Kidney epithelial cell (primary cell): ENCODE data around the gene SMC4. TPM values are rescaled to one million over a fixed set of nuclear protein-coding genes. Genes with fewer than 3 reads are reported as not detected.

Experiments
- DNase-seq: peaks from one replicate; pipeline ENCODE4 v3.0.0-alpha.2; 2010; ENCODE audit warnings: low read depth
- H3K27me3 ChIP-seq: 2 replicates; pipeline ENCODE4 v1.6.0; 2011; ENCODE audit warnings: low read length; ENCODE audit not compliant: control insufficient read depth, insufficient read depth
- H3K36me3 ChIP-seq: 2 replicates; pipeline ENCODE4 v1.5.1; 2011; ENCODE audit warnings: low read length; ENCODE audit not compliant: control insufficient read depth, insufficient read depth
- H3K4me3 ChIP-seq: 2 replicates; pipeline ENCODE4 v1.5.1; 2011; ENCODE audit warnings: low read depth, mild to moderate bottlenecking, control low read depth, low read length
- total RNA-seq: library from RNA; depleted of rRNA; stranded (reverse); fragments of >200 nt; gene quantifications from 2 replicates; pipeline ENCODE4 v1.2.3, GENCODE V29; 2015
- TF ChIP-seq, protein P1 (sequence below): IDR thresholded peaks from 2 replicates; pipeline ENCODE4 v1.5.1; 2011; ENCODE audit warnings: mild to moderate bottlenecking, moderate library complexity, low read length, control low read depth, inconsistent platforms; ENCODE audit not compliant: insufficient read depth, poor library complexity, severe bottlenecking

Gene SMC4
- total RNA-seq, 1 donor from 2014 or later: 39.2 TPM

DNA sequence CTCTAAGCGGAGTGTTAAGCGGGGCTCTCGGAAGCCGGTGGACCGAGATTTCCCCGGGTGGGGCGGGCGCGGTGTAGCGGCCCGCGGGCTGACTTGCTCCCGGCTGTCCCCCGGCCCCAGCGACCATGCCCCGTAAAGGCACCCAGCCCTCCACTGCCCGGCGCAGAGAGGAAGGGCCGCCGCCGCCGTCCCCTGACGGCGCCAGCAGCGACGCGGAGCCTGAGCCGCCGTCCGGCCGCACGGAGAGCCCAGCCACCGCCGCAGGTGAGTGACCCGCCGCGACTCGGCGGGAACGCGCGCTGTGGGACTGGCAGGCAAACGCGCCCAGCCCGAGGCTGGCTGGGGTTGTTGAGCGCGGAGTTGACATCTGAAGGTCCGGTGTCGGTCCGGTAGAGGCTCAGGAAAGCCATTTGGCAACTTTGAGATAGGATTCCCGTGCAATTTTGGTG is 1.3 kb downstream of the SMC4 start:
- Histone ChIP-seq H3K4me3 (peak overlapping the region; percentile 73), H3K36me3 (no peaks in the 10 kb centered on the region), H3K27me3 (no peaks in the 10 kb centered on the region)
- no peak for DNase-seq
- TF ChIP-seq, protein P1, sequence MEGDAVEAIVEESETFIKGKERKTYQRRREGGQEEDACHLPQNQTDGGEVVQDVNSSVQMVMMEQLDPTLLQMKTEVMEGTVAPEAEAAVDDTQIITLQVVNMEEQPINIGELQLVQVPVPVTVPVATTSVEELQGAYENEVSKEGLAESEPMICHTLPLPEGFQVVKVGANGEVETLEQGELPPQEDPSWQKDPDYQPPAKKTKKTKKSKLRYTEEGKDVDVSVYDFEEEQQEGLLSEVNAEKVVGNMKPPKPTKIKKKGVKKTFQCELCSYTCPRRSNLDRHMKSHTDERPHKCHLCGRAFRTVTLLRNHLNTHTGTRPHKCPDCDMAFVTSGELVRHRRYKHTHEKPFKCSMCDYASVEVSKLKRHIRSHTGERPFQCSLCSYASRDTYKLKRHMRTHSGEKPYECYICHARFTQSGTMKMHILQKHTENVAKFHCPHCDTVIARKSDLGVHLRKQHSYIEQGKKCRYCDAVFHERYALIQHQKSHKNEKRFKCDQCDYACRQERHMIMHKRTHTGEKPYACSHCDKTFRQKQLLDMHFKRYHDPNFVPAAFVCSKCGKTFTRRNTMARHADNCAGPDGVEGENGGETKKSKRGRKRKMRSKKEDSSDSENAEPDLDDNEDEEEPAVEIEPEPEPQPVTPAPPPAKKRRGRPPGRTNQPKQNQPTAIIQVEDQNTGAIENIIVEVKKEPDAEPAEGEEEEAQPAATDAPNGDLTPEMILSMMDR: no peak

DNA sequence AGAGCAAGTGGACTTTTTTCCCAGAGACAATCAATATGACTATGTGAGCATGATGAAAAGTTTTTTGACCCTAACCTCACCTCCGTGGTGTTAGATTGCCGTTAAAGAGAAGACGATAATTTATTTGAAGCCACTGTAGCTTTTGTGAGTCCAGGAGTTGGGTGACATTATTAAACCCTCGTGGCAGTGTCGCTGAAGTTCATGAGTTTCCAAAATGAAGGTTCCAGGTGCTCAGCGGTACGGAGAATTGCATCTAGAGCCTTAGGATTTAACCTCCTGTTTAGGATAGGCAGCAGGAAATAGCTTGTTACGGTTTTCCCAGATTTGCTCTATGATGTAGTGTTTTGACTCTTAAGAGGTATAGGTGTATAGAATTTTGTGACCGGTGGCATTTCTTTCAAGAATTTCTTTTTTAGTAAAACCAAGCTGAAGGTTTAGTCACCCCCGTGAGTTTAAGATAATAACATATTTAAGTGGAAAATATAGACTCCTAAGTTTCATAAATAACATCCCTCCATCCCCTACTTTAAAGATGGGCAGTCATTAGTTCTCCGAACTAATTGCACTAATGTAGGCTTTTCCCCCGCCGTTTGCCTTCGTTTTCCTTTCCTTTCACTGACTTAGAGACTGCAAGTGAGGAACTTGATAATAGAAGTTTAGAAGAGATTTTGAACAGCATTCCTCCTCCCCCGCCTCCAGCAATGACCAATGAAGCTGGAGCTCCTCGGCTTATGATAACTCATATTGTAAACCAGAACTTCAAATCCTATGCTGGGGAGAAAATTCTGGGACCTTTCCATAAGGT is 2.0 kb downstream of the SMC4 start:
- peak overlapping the region; percentile 73 for H3K4me3 ChIP-seq
- H3K27me3 ChIP-seq: no peaks in the 10 kb centered on the region
- TF ChIP-seq, protein P1: no peak
- no peaks in the 10 kb centered on the region for H3K36me3 ChIP-seq
- no peak for DNase-seq

DNA sequence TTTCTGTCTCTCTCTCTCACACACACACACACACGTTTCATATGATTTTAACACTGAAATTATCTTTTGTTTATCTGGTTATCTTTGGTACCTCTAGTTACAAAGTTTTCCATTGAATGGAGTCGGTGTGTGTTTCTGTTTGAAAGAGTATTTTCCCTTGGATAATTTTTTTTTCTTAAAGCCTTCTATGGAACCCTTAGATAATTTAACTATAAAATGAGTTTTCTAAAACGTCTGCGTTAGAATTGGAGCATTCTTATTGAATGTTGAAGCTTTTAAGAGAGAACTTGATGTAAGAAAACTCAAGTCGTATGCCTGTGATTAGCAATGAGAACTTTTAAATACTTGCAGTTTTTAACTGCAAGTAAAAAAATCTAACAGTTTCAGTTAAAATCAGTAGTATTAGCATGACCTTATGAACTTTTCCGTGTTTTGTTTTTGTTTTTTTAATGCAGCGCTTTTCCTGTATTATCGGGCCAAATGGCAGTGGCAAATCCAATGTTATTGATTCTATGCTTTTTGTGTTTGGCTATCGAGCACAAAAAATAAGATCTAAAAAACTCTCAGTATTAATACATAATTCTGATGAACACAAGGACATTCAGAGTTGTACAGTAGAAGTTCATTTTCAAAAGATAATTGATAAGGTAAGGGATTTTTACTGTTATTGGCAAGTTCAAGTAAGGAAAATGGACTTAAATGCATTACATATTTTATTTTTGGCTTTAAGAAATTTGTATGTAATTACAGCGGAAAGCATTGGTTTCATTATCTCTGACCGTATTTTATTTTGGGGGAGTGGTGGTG is 3.0 kb downstream of the SMC4 start:
- TF ChIP-seq, protein P1: no peak
- H3K4me3 ChIP-seq: peak overlapping the region; percentile 73
- DNase-seq: no peak
- no peaks in the 10 kb centered on the region for H3K36me3 ChIP-seq
- H3K27me3 ChIP-seq: no peaks in the 10 kb centered on the region

DNA sequence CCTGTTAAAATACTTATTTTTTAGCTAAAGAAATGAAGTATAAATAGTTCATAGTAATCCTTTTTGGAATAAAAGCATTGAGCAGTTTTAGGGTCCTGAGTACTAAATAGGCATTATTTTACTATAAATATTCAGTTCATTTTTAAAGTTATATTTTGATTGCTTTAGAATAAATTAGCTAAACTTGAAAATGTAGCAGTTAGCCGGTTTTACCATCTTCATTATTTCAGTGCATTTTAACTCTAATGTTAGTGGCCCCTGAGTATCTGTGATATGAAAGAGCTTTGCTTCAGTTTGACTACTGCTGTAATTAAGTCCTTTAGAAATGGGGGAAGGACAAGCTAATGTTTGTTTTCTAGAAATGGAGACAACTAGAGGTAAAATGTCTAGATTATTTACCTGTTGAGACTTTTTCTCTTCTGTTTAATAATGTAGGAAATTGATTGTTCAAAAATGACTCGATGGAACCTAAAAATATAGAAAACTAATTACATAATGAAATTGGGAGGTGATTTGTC is 3.6 kb downstream of the SMC4 start:
- Histone ChIP-seq H3K36me3 (no peaks in the 10 kb centered on the region), H3K27me3 (no peaks in the 10 kb centered on the region), H3K4me3 (peak overlapping the region; percentile 8)
- TF ChIP-seq, protein P1: no peak
- DNase-seq: no peak

DNA sequence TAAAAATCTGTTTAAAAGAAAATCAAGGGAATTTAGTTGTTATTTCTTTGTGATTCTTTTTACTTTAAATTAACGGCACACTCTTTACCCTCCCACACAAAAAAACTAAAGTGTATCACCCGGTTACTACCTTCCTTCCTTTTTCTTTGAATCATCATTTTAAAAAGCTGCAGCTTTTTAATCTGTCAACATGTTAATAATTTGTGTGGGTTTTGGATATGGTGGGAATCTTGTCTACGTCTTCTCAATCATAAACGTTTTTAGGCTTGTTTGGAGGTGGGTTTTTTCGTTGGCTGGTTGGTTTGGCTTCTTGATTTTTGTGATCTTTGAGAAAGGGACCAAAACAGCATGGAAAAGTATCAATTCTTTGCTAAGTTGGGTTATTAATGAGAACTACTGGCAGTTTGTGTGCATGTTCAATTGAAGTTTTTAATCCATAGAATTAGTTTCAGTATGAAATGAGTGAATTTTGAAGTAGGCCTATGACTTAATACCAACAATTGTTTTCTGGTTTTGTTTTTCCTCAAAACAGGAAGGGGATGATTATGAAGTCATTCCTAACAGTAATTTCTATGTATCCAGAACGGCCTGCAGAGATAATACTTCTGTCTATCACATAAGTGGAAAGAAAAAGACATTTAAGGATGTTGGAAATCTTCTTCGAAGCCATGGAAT is 4.5 kb downstream of the SMC4 start:
- DNase-seq: no peak
- no peak overlapping the region for H3K4me3 ChIP-seq
- no peaks in the 10 kb centered on the region for H3K36me3 ChIP-seq
- H3K27me3 ChIP-seq: no peaks in the 10 kb centered on the region
- TF ChIP-seq, protein P1: no peak
